Bronchial epithelial cell (primary cell): ENCODE data around the gene PIP. TPM values are rescaled to one million over a fixed set of nuclear protein-coding genes. Genes with fewer than 3 reads are reported as not detected.

Source experiments
- DNase-seq: peaks from one replicate; pipeline ENCODE4 v3.0.0-alpha.2; 2010; ENCODE audit warnings: low read depth
- FAIRE-seq: peaks from 2 replicates; lab custom pipeline; 2011; peaks lifted over from hg19 to GRCh38; lab: Jason Lieb, UNC
- H3K27me3 ChIP-seq: 2 replicates; pipeline ENCODE4 v1.5.1; 2011; ENCODE audit warnings: low read length; ENCODE audit not compliant: control insufficient read depth, insufficient read depth
- H3K36me3 ChIP-seq: 2 replicates; pipeline ENCODE4 v1.5.1; 2011; ENCODE audit warnings: low read length; ENCODE audit not compliant: control insufficient read depth, insufficient read depth
- H3K4me3 ChIP-seq: 2 replicates; pipeline ENCODE4 v1.5.1; 2011; ENCODE audit warnings: mild to moderate bottlenecking, low read depth, low read length, control low read depth
- CTCF ChIP-seq: IDR thresholded peaks from 2 replicates; pipeline ENCODE4 v1.5.1; 2011; ENCODE audit warnings: mild to moderate bottlenecking, moderate library complexity, low read length, control low read depth, inconsistent platforms; ENCODE audit not compliant: insufficient read depth, severe bottlenecking
- total RNA-seq: library from RNA; depleted of rRNA; stranded (reverse); fragments of >200 nt; gene quantifications from 2 replicates; pipeline ENCODE4 v1.2.1, GENCODE V29; 2014

PIP gene
- total RNA-seq, 1 donor from 2014 or later = not detected

GRCh38 chr7:143185551-143185950 is 53.7 kb downstream of the PIP start:
- DNase-seq (no peak), FAIRE-seq (no peak)
- no peaks in the 10 kb centered on the region for H3K36me3 ChIP-seq
- no peak for TF ChIP-seq CTCF
- no peaks in the 10 kb centered on the region for H3K27me3 ChIP-seq
- no peak overlapping the region for H3K4me3 ChIP-seq

- no peak for FAIRE-seq
Measured at GRCh38 chr7:143188994-143189393, 57.1 kb downstream of the PIP start.

More at GRCh38 chr7:143188994-143189393, 57.1 kb downstream of the PIP start:
- Histone ChIP-seq H3K36me3 (no peaks in the 10 kb centered on the region), H3K4me3 (no peak overlapping the region), H3K27me3 (no peaks in the 10 kb centered on the region)
- DNase-seq = no peak
- TF ChIP-seq CTCF = no peak

Other genes starting within 250 kb of the PIP start
- under 0.01 and 0.26 TPM in 2 replicates for gene TRPV6, start 246.3 kb upstream of the PIP start, total RNA-seq
- under 0.01 TPM in 1 of 2 replicates, not detected in the other for gene TRPV5, start 198.3 kb upstream of the PIP start, total RNA-seq
- gene LLCFC1, start 192.6 kb upstream of the PIP start, total RNA-seq = not detected in 2 replicates
- 0.13 TPM in 1 of 2 replicates, not detected in the other for gene KEL, start 169.7 kb upstream of the PIP start, total RNA-seq
- 0.26 TPM in 1 of 2 replicates, not detected in the other for gene OR9A2, start 104.9 kb upstream of the PIP start, total RNA-seq
- not detected in 2 replicates for gene OR6V1, start 79.7 kb upstream of the PIP start, total RNA-seq
- not detected in 2 replicates for gene TAS2R39, start 51.3 kb downstream of the PIP start, total RNA-seq
- not detected in 2 replicates for gene TAS2R40, start 90.0 kb downstream of the PIP start, total RNA-seq
- 60.6 and 69.9 TPM in 2 replicates for gene GSTK1, start 131.4 kb downstream of the PIP start, total RNA-seq
- gene TMEM139, start 152.9 kb downstream of the PIP start, total RNA-seq = 1.0 and 3.7 TPM in 2 replicates
- 6.8 and 9.6 TPM in 2 replicates for gene CASP2, start 156.3 kb downstream of the PIP start, total RNA-seq
- gene CLCN1, start 184.0 kb downstream of the PIP start, total RNA-seq = under 0.01 and 0.13 TPM in 2 replicates
- gene FAM131B, start 230.6 kb downstream of the PIP start, total RNA-seq = 0.26 and 0.53 TPM in 2 replicates
- 9.2 and 10.6 TPM in 2 replicates for gene ZYX, start 249.3 kb downstream of the PIP start, total RNA-seq